GM18870 (cell line): ENCODE data around the gene ATL1.
"Not testable (repeated sequence)": the region's sequence is repeated elsewhere in the genome, so short reads cannot be mapped to it uniquely, and the experiment has no call there.

Source experiments
- ATAC-seq: cut with Tn5 transposase; IDR thresholded peaks from one replicate; pipeline ENCODE4 v1.9.1; 2021; ENCODE audit warnings: moderate library complexity; ENCODE audit not compliant: unreplicated experiment

ATL1 gene

GRCh38 chr14:50647753-50648152 is 87.8 kb downstream of the ATL1 start:
- ATAC-seq, result no peak

GRCh38 chr14:50649691-50650090 is 89.7 kb downstream of the ATL1 start:
- ATAC-seq, result no peak

GRCh38 chr14:50656776-50657175 is 96.8 kb downstream of the ATL1 start:
- ATAC-seq, result no peak

GRCh38 chr14:50657753-50658152 is 97.8 kb downstream of the ATL1 start:
- no peak for ATAC-seq

GRCh38 chr14:50658203-50658602 is 98.3 kb downstream of the ATL1 start:
- no peak for ATAC-seq

GRCh38 chr14:50659327-50659974 is 99.5 kb downstream of the ATL1 start:
- no peak for ATAC-seq

- ATAC-seq, result not testable (repeated sequence)
Measured at GRCh38 chr14:50664579-50664978, 104.6 kb downstream of the ATL1 start.

- not testable (repeated sequence) for ATAC-seq
Measured at GRCh38 chr14:50665300-50665699, 105.4 kb downstream of the ATL1 start.

- no peak for ATAC-seq
Measured at GRCh38 chr14:50666772-50667683, 107.1 kb downstream of the ATL1 start.

GRCh38 chr14:50667684-50667995 is 107.7 kb downstream of the ATL1 start:
- ATAC-seq, result peak; percentile 25

GRCh38 chr14:50667996-50668825 is 108.3 kb downstream of the ATL1 start, which contains the start of gene SAV1:
SAV1 (minus strand) TSS chr14:50668306; CDS start chr14:50667967, 339 bp downstream.
- peak; percentile 42 for ATAC-seq

- ATAC-seq, result no peak
Measured at GRCh38 chr14:50668826-50669143, 108.8 kb downstream of the ATL1 start.

- ATAC-seq, result no peak
Measured at GRCh38 chr14:50669441-50669986, 109.6 kb downstream of the ATL1 start.

- no peak for ATAC-seq
Measured at GRCh38 chr14:50670196-50670865, 110.4 kb downstream of the ATL1 start.

- ATAC-seq, result no peak
Measured at GRCh38 chr14:50670866-50671256, 110.9 kb downstream of the ATL1 start.

GRCh38 chr14:50675597-50675996 is 115.7 kb downstream of the ATL1 start:
- ATAC-seq, result no peak

GRCh38 chr14:50676814-50677516 is 117.0 kb downstream of the ATL1 start:
- ATAC-seq, result no peak

GRCh38 chr14:50677527-50678063 is 117.7 kb downstream of the ATL1 start:
- ATAC-seq, result no peak

- no peak for ATAC-seq
Measured at GRCh38 chr14:50678163-50678562, 118.2 kb downstream of the ATL1 start.

GRCh38 chr14:50679674-50680073 is 119.7 kb downstream of the ATL1 start:
- ATAC-seq, result no peak
